NCI-H2196 treated with DMSO at 0.1 percent for 48 hours (cell line): ENCODE results near the gene SLC7A10.
"Not testable (repeated sequence)": the region's sequence is repeated elsewhere in the genome, so short reads cannot be mapped to it uniquely, and the experiment has no call there.

Source experiments
- DNase-seq: peaks from one replicate; lab custom pipeline; 2025; ENCODE audit not compliant: unreplicated experiment; lab: John Stamatoyannopoulos, UW

Gene SLC7A10

GRCh38 chr19:33239223-33239975 is 13.7 kb upstream of the SLC7A10 start:
- no peak for DNase-seq

GRCh38 chr19:33238481-33239149 is 13.0 kb upstream of the SLC7A10 start:
- no peak for DNase-seq

GRCh38 chr19:33236696-33237390 is 11.2 kb upstream of the SLC7A10 start:
- DNase-seq = no peak

GRCh38 chr19:33235996-33236350 is 10.3 kb upstream of the SLC7A10 start:
- no peak for DNase-seq

- DNase-seq = peak; percentile 25
These were observed 9.8 kb upstream of the SLC7A10 start for GRCh38 chr19:33235269-33235995.

- DNase-seq = no peak
These were observed 9.1 kb upstream of the SLC7A10 start for GRCh38 chr19:33234736-33235135.

GRCh38 chr19:33234092-33234491 is 8.4 kb upstream of the SLC7A10 start:
- no peak for DNase-seq

- DNase-seq = no peak
These were observed 7.6 kb upstream of the SLC7A10 start for GRCh38 chr19:33233056-33233873.

- no peak for DNase-seq
These were observed 7.0 kb upstream of the SLC7A10 start for GRCh38 chr19:33232656-33233055.

- DNase-seq = no peak
These were observed 5.9 kb upstream of the SLC7A10 start for GRCh38 chr19:33231511-33231910.

- no peak for DNase-seq
These were observed 4.3 kb upstream of the SLC7A10 start for GRCh38 chr19:33229962-33230361.

GRCh38 chr19:33227870-33228599 is 2.4 kb upstream of the SLC7A10 start:
- no peak for DNase-seq

GRCh38 chr19:33227242-33227650 is 1.6 kb upstream of the SLC7A10 start:
- no peak for DNase-seq

GRCh38 chr19:33226550-33227241 is 1.0 kb upstream of the SLC7A10 start:
- DNase-seq = peak; percentile 21

- DNase-seq = no peak
These were observed 774 bp downstream of the SLC7A10 start for GRCh38 chr19:33224694-33225457.

- DNase-seq = not testable (repeated sequence)
These were observed 3.4 kb downstream of the SLC7A10 start for GRCh38 chr19:33222255-33222654.

GRCh38 chr19:33221638-33222037 is 4.0 kb downstream of the SLC7A10 start:
- DNase-seq = no peak

- DNase-seq = no peak
These were observed 4.9 kb downstream of the SLC7A10 start for GRCh38 chr19:33220735-33221134.

GRCh38 chr19:33220115-33220514 is 5.5 kb downstream of the SLC7A10 start:
- DNase-seq = no peak
